Epithelial cell of esophagus (primary cell): ENCODE results near the gene SH3BP4.
A peak's percentile ranks its signal among the peaks of the same experiment; 100 is the strongest.

Experiments
- DNase-seq: peaks from one replicate; pipeline ENCODE4 v3.0.0; 2010; ENCODE audit warnings: low read depth
- H3K4me3 ChIP-seq: 2 replicates; pipeline ENCODE4 v1.5.1; 2011; ENCODE audit warnings: mild to moderate bottlenecking, low read length, control low read depth
- CTCF ChIP-seq: IDR thresholded peaks from 2 replicates; pipeline ENCODE4 v1.5.1; 2011; ENCODE audit warnings: low read depth, mild to moderate bottlenecking, low read length, control low read depth, inconsistent platforms; ENCODE audit not compliant: insufficient read depth; ENCODE audit errors: missing control alignments

The SH3BP4 gene, protein sequence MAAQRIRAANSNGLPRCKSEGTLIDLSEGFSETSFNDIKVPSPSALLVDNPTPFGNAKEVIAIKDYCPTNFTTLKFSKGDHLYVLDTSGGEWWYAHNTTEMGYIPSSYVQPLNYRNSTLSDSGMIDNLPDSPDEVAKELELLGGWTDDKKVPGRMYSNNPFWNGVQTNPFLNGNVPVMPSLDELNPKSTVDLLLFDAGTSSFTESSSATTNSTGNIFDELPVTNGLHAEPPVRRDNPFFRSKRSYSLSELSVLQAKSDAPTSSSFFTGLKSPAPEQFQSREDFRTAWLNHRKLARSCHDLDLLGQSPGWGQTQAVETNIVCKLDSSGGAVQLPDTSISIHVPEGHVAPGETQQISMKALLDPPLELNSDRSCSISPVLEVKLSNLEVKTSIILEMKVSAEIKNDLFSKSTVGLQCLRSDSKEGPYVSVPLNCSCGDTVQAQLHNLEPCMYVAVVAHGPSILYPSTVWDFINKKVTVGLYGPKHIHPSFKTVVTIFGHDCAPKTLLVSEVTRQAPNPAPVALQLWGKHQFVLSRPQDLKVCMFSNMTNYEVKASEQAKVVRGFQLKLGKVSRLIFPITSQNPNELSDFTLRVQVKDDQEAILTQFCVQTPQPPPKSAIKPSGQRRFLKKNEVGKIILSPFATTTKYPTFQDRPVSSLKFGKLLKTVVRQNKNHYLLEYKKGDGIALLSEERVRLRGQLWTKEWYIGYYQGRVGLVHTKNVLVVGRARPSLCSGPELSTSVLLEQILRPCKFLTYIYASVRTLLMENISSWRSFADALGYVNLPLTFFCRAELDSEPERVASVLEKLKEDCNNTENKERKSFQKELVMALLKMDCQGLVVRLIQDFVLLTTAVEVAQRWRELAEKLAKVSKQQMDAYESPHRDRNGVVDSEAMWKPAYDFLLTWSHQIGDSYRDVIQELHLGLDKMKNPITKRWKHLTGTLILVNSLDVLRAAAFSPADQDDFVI

GRCh38 chr2:234951664-234952269 lies at the start of gene SH3BP4:
SH3BP4 (plus strand) TSS chr2:234952017; CDS start chr2:235035003, 82,986 bp downstream.
- peak; percentile 81 for DNase-seq
- H3K4me3 ChIP-seq: peak within 1 kb of the TSS; percentile 72
- TF ChIP-seq CTCF: no peak

DNA sequence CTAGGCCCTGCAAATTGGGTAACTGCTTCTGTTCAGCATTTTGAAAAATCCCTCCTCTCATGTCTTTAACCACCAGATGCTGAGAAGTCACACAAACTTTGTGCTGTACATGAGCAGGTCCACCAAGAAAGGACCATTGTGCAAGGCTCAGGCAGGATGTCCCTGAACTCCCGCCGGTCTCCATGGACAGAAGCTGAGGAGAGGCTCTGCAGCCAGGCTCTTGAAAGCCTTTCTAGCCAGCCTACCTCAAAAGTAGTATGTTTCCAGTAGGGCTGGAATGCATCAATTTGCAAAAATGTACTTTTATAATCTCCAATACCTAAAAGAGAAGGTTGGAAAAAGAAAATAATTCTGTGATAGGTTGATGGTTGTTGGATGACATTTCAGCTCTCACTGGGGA lies 47.0 kb upstream of the SH3BP4 start:
- DNase-seq: no peak
- no peak overlapping the region for H3K4me3 ChIP-seq
- no peak for TF ChIP-seq CTCF

DNA sequence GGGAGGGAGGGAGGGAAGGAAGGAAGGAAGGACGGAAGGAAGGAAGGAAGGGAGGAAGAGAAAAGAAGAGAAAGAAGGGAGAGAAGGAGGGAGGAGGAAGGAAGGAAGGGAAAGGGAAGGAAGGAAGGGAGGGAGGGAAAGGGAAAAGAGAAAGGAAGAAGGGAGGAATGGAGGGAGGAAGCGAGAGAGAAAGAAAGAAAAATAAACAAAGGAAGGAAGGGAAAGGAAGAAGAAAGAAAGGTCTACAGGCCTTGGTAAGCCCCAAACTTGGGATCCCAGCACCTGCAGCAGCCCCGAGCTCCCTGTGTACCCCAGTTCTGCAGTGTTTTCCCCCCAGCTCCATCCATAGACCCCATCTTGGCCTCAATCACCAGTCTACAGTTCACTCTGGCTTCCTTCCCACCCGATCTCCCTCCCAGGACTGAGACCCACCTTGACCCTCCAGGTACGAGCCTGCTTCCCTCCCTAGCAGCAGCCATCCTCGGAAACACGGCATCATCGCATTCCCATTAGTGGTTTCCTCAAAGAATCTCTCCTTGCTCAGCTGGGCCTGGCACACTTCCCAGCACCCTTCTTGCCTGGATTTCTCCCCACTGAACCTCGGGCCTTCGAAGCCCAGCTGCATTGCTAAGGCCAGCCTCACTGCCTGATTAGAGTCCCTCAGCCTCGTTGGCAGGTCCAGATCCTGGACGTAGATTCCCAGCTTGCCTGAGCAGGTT lies 46.1 kb upstream of the SH3BP4 start:
- H3K4me3 ChIP-seq: no peak overlapping the region
- TF ChIP-seq CTCF: no peak

GRCh38 chr2:234910186-234910679 lies 41.6 kb upstream of the SH3BP4 start:
- no peak overlapping the region for H3K4me3 ChIP-seq
- no peak for DNase-seq
- no peak for TF ChIP-seq CTCF

More for the DNA sequence above, 46.1 kb upstream of the SH3BP4 start:
- no peak for DNase-seq

DNA sequence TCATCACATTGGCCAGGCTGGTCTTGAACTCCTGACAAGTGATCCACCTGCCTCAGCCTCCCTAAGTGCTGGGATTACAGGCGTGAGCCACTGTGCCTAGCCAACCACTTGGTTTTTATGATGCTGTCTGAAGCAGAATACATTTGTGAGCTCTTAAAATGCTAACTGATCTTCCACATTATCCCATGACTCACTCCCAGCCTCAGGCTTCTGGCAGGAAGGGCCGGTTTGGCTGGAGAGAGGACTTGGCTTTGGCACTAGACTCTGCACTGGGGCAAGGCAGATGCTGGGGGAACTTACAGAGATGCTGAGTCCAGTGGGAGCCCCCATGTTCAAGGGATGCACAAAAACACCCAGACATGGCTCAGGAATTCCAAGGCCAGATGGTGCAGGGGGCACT lies 40.5 kb upstream of the SH3BP4 start:
- TF ChIP-seq CTCF: no peak
- DNase-seq: peak; percentile 83

GRCh38 chr2:234912437-234912836 lies 39.4 kb upstream of the SH3BP4 start:
- DNase-seq: no peak
- TF ChIP-seq CTCF: no peak
- H3K4me3 ChIP-seq: no peak overlapping the region

More for the DNA sequence above, 40.5 kb upstream of the SH3BP4 start:
- no peak overlapping the region for H3K4me3 ChIP-seq
